ENCODE results near the gene CHST8.
"Not testable (repeated sequence)": the region's sequence is repeated elsewhere in the genome, so short reads cannot be mapped to it uniquely, and the experiment has no call there.

Gene CHST8

DNA sequence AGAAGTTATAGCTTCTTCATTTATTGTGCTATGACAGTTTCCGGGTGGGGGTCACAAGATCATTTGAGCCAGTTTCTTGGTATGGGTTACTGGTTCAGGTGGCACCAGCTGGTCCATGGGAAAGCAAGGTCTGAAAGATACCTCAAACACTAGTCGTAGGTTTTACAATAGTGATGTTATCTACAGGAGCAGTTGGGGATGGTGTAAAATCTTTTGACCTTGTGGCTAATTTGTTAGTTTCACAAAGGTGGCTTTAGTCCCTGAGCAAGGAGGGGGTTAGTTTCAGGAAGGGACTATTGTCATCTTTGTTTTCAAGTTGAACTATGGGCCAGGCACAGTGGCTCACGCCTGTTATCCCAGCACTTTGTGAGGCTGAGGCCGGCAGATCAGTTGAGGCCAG is 24.6 kb downstream of the CHST8 start:
- DNase-seq: no peak

- no peak for DNase-seq
Observed at GRCh38 chr19:33647146-33647545, 25.4 kb downstream of the CHST8 start.

GRCh38 chr19:33649627-33650305 is 28.0 kb downstream of the CHST8 start:
- no peak for DNase-seq

DNA sequence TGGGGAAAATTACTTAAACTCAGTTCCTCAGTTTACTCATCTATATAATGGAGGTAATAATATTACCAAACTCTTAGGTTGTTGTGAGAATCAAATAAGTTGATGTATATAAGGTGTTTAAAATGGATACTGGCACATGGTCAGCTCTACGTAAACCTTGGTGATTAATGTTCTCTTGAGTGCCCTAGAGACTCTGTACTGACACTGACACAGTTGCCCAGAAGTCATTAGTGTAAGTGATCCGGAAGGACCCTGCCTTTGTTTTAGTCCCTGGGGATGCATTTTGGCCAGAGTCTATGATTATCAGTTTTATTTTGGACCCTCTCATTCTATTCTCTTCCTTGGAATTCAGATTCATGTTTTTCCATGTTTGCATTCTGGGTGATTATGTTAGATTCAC is 31.9 kb downstream of the CHST8 start:
- no peak for DNase-seq

GRCh38 chr19:33654840-33655508 is 33.2 kb downstream of the CHST8 start:
- no peak for DNase-seq

DNA sequence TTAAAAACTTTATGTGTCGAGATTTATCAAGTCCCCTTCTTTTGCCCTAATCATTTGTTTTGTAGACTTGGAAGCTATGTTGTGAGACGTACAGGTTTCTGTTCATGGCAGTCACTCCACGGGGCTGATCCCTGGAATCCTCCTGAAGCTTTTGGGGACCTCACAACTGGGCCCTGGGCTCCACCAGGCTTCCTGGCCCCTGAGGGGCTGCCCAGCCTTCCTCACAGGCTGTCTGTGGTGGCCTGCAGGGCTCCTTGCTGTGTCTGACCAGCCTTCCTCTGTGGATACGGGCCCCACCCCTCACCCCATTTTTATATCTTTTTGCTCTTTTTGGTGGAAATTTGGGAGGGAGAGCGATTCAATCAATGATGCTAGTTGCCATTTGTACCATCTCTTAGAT is 38.1 kb downstream of the CHST8 start:
- DNase-seq: no peak

DNA sequence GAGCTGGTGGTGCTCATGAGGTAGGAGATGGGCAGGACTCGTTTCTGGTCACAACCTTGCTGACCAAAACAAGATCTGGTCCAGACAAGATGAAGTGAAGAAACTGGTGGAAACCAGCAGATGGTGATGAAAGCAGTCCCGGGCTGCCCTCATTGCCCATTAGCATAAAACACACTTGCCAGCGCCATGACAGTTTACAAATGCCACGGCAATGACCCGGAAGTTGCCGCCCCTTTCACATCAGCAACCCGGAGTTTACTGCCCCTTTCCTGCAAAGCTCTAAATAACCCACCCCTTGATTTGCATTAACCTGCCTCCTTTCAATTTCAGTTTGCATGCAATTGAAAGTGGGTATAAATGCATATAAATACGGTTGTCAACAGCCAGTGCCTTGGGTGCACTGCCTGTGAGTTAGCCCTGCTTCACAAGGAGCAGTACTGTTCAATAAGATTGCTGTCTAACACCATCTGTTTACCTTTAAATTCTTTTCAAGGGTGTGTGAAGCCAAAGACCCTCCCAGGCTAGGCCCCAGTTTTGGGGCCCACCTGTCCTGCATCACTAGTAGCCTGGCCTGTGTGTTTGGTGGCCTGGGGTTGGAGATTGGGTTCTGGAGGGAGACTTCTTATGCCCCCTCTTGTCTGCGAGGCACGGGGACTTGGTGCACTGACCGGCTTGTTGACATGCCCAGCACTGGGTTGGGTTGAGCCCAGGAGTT is 38.8 kb downstream of the CHST8 start:
- no peak for DNase-seq

DNA sequence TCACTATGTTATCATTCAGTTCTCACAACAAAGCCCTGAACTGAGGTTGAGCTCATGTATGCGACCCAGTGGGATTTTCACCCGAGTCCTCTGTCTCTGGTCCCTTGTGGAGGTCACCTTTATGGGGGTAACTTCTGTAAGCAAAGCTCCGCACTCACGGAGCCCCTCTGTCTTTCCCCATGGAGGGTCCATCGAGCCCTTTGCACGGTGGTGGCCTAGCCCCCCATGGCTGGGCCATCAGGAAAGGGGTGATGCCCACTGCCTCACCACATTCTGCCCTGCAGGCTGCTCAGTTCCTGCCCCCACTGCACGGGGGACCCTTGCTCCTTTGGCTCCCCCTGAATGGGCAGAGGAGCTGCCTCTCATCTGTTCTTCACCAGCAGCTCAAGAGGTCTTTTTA is 39.6 kb downstream of the CHST8 start:
- DNase-seq: no peak

DNA sequence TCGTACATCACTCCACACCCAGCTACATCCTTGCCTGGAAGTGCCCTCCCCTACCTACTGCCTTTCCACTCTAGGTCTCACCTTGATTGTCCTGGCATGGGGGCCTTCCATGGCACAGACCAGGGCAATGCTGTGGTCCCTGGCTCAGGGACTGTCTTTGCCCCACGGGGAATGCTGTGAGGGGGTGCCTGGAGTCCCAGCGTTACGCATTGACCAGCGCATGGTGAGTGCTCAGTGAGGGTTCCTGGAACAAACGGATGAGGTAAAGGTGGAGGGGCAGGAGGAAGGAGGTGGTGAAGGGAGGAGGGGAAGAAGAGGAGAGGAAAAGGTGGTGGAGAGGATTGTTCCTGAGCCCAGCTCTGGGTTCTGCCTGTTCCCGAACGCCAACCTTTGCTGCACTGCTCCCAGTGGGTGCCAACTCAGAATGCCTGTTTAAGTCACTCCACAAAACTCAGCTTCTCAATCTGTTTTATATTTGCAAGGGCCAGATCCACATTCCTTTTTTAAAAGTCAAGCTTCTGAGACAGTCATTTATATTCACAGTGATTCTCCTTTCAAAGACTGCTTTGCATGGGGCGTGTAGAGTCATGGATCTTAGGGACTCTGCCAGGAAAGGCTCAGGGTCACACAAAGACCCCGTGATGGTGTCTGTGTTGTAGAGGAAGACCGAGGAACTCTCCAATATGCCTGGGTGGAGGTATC is 40.8 kb downstream of the CHST8 start:
- DNase-seq: no peak

GRCh38 chr19:33663316-33663715 is 41.6 kb downstream of the CHST8 start:
- DNase-seq: not testable (repeated sequence)

DNA sequence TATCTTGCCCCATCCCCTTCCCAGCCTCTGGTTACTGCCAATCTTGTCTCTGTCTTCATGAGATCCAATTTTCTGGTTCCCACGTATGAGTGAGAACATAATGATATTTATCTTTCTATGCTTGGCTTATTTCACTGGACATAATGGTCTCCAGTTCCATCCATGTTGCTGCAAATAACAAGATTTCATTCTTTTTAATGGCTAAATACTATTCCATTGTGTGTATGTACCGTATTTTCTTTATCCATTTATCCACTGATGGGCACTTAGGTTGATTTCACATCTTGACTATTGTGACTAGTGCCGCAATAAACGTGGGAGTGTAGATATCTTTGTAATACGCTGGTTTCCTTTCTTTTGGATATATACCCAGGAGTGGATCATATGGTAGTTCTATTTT is 43.0 kb downstream of the CHST8 start:
- DNase-seq: no peak

DNA sequence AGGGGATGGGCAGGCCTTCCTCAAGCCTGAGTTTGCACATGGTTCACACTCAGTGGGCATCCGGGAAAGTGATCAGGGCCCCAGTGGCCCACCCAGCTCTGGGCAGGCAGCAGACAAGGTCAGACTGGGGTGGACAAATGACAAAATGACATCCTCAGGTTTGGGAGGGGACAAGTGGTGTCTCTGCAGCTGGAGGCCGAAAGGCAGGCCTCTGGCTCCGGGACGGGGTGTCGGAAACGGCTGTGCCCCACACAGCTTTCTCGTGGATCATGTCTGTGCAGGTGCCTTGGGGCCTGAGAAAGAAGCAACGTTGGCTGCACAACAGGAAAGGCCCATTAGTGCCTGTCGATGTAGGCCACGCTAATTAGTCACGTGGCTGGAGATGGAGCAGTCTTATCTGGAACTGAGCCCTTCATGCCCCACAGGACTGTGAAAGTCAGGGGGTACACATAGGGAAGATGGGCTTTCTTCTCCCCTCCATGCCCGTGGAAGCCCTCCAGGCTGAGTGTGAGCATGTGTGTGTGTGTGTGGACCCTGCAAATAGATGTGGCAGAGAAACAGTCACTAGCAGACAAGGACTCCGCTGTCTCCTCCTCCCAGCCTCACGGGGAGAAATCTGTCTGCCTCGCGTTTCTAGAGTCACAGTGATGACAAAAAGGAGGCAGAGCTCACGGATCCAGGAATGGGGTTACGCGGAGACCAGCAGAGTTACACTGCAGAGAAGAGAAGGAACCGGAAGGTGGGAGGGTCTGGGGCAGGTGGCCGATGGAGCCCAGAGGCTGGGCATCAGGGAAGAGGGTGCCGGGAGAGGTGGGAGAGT is 44.2 kb downstream of the CHST8 start:
- no peak for DNase-seq

DNA sequence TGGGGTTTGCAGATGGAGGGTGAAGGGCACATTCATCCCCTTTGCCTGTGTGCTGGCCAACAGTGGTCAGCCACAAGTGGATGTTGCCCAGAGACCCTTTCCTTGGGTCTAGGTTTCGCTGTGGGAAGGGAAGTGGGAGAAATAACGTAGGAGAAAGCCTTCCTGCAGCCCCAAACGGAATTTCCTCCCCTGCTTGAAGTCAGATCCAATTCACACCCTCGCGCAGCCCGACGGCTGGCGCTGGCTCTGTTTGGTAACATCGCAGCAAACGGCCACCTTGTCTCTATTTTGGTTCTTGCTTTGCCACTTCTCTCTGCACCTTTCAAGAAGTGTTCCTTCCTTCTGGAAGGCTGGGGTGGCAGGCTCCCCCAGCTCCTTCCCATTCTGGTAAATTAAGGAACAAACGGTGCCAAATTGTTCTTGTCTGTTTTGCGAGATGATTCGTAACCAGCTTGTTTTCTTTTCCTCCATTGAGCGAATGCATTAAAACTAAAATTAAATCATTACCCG is 45.4 kb downstream of the CHST8 start:
- DNase-seq: no peak

GRCh38 chr19:33667881-33668280 is 46.1 kb downstream of the CHST8 start:
- DNase-seq: no peak

DNA sequence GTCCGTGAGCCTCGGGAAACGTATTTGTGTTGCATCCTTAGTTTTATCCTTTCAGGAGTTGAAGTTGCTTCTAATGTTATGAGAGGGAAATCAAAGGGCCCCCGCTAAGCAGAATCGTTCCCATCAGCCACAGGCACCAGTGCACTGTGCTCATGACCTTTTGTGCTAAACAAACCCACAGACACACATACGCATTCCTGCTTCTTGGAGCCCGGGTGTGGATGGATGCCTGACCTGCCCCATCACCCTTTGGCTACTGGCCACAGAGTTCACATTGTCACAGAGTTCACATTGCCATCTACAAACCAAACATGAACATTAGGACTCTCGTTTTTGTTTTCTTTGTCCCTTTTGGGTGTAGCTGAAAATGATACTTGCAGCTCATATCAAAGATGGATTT is 47.2 kb downstream of the CHST8 start:
- no peak for DNase-seq

DNA sequence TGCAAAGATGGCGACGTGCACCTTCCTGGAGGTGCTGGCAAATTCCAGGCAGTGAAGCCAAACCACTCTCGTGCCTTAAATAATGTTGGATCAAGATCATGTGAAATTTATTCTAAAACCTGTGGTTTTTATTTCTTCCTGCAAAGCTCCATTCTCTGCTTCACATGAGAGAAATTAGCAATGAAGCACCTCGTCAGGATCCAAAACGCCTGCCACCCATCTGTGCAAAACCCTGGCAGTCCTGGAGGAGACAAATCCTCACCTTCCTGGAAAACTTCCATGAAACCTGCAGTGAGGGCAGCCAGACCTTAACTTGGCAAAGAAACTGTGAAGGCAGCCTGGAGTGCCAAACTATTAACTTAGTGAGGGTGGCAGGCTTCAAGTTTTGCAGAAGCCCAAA is 47.6 kb downstream of the CHST8 start:
- DNase-seq: no peak

- no peak for DNase-seq
Observed at GRCh38 chr19:33670398-33670797, 48.6 kb downstream of the CHST8 start.

DNA sequence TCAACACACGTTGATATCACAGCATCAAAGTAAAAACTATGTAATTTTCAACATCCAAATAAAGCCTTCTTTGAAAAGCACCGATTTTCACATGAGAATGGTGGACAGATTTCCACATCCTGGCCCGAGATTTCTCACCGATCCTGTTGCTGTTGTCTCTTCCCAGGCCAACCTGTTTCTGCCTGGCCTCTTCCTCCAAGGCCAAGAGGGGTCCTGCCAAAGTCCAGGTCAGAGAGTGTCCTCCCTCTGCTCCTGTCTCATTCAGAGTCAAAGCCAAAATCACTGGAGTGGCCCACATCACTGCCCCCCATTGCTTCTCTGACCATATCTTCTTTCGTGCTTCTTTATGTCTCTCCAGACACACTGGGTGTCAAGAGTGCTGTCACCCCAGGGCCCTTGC is 49.5 kb downstream of the CHST8 start:
- DNase-seq: no peak

DNA sequence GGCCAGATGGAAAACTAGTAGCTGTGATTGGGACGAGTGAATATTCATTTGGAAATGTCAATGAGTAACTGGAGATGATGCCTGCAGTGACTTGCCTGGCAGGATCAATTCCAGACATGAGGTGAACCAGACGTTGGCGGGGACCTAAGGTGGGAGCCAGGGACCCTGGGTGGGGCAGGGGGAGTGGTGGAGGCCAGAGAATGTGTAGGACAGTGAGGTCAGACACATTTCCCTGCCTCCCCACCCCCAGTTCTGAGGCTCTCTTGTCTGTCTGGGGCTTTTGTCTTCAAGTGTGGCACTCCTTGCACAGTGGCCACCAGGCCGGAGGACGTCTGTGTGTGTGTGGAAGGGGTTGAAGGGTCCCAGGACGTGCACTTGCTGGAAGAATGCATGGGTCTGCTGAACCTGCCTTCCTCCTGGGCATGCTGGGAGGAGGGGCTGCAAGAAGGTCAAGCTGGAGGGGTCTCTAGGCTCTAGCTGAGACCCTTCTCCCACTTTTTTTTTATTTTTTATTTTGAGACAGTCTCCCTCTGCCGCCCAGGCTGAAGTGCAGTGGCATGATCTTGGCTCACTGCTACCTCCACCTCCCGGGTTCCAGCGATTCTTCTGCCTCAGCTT is 51.6 kb downstream of the CHST8 start:
- no peak for DNase-seq

DNA sequence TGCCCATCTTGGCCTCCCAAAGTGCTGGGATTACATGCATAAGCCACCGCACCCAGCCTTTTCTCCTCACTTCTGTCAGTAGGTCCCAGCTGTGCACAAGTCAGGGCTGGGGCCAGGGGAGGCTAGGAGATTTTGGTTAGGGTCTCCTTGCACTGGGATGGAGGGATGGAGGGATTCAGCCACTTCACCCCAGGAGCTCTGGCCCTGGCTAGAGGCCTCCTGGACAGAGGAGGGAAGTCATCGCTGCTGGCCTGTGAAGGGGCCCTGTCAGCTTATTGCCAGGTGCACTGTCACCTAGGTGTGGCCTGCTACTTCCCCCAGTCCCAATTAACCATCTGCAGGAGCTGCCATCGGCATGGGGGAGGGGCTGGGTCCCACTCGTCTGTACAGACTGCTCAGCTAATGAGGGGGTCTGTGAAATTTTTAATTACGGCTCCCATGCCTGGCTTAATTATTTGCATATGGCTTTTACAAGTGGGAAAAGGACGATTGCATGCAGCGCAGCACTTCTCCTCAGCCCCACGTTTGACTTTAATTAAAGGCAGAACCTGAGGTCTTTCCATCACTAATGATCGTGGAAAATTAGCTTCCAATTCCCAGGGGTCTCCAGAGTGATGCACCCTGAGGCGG is 52.4 kb downstream of the CHST8 start:
- DNase-seq: no peak

- no peak for DNase-seq
Observed at GRCh38 chr19:33674626-33675367, 53.0 kb downstream of the CHST8 start.

All from NCI-H146 (cell line).